Stimulated activated naive CD8-positive, alpha-beta T cell treated with anti-CD3 and anti-CD28 coated beads, Interleukin-15, Interleukin-2, amounts not matched to agents 100 U/mL and 50 U/mL, for 24 hours (primary cell): ENCODE measurements around the gene PIGZ.

Experiments
- ATAC-seq: fragments of 150-1000 bp; cut with Tn5 transposase; one replicate; pipeline ENCODE4 v1.10.0; 2021
- DNase-seq: peaks from one replicate; pipeline ENCODE4 v3.0.0; 2021

PIGZ gene, protein sequence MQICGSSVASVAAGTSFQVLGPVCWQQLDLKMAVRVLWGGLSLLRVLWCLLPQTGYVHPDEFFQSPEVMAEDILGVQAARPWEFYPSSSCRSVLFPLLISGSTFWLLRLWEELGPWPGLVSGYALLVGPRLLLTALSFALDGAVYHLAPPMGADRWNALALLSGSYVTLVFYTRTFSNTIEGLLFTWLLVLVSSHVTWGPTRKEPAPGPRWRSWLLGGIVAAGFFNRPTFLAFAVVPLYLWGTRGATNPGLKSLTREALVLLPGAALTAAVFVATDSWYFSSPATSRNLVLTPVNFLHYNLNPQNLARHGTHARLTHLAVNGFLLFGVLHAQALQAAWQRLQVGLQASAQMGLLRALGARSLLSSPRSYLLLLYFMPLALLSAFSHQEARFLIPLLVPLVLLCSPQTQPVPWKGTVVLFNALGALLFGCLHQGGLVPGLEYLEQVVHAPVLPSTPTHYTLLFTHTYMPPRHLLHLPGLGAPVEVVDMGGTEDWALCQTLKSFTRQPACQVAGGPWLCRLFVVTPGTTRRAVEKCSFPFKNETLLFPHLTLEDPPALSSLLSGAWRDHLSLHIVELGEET

DNA sequence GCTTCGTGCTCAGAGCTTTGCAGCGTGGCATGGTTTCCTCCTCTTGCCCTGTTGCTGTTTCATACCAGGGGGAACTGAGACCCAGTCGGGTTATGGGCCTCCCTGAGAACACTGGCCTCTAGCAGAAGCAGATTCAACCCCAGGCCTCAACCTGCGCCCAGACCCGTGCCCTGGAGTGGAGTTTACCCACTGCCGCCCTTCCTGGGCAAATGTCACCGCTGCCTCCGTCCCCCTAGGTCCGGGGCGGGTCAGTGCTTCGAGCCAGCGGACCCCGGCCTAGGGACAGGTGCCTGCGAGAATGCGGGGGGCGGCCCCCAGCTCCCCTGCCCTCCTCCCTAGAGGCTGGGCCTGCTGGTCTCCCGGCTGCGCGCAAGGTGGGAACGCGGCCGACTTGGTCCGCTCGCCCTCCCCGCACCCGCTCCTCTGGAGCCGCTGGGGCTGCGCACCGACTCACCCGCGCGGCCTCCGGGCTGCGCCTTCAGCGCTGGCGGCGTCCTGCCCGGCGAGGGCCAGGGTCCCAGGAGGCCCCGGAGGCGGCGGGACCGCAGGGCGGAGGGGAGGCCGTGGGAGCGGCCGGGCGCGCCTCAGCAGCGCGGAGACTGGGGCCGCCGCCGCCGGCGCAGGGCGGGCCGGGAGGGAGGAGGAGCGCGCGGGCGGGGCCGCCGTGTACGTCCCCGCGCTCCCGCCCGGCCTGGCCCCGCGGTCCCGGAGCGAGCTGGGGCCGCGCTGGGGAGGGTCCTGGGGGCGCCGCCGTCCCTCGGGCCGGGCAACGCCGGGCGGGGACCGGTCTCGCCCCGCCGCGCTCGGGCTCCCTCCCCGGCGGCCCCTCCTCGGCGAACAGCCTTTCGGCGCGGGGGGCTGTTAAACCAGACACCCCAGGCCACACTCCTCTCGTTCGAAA is at the start of gene PIGZ:
PIGZ (minus strand) TSS at position 601 of the 901 bp plus-strand sequence. CDS start 16,802 bp downstream, outside the sequence.
- ATAC-seq, result peak; percentile 67

GRCh38 chr3:197017003-197017402 is 48.4 kb upstream of the PIGZ start:
- no peak for DNase-seq
- ATAC-seq, result no peak

More for the DNA sequence above, at the start of gene PIGZ:
- DNase-seq, result peak; percentile 59

GRCh38 chr3:197015790-197016736 is 47.4 kb upstream of the PIGZ start:
- peak; percentile 38 for ATAC-seq

GRCh38 chr3:197014942-197015575 is 46.4 kb upstream of the PIGZ start:
- no peak for DNase-seq
- no peak for ATAC-seq

More at GRCh38 chr3:197015790-197016736, 47.4 kb upstream of the PIGZ start:
- no peak for DNase-seq

GRCh38 chr3:197014024-197014423 is 45.4 kb upstream of the PIGZ start:
- ATAC-seq (no peak), DNase-seq (no peak)

DNA sequence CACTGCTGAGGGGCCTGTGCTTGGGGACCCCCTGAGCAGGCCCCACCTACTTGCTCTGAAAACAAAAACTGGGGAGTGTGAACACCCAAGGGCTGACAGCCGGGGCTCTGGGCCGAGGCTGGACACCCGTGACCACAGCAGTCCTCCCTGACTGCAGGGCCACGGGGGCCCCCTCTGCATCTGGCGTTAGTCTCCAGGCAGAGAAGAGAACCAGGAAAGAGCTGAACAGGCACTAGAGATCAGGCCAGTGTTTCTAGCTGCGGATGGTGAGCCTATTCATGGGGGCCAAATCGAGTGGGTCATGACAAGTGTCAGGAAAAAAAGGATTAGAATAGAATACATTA is 43.9 kb upstream of the PIGZ start:
- DNase-seq (no peak), ATAC-seq (no peak)

- ATAC-seq, result no peak
- no peak for DNase-seq
Measured at GRCh38 chr3:197011780-197012539, 43.3 kb upstream of the PIGZ start.

GRCh38 chr3:197010556-197011351 is 42.1 kb upstream of the PIGZ start:
- ATAC-seq, result no peak
- no peak for DNase-seq

DNA sequence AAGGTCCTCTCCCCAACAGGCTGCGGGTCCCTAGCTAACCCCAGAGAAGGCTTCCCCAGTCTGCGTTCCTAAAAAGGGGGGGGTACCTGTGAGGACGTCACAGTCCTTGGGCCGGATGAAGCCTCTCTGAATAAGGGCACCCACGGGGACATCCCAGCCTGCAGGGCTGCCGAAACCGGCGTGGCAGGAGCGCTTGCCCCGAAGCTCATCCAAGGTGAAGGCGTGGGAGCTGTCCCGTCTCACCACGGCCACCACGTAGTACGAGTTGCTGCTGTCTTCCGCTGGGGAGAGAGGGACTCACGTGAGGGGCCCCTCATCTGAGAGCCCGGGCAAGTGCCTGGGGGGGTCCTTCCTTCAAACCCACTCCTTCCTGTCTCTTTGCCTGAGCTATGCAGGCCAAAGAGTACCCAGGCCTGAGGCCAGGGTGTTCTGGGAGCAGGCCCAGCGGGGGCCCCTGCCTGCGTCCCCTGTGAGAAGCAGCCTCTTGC is 40.9 kb upstream of the PIGZ start:
- no peak for ATAC-seq

GRCh38 chr3:197008436-197009209 is 40.0 kb upstream of the PIGZ start:
- ATAC-seq, result no peak
- DNase-seq, result no peak

More for the DNA sequence above, 40.9 kb upstream of the PIGZ start:
- no peak for DNase-seq

DNA sequence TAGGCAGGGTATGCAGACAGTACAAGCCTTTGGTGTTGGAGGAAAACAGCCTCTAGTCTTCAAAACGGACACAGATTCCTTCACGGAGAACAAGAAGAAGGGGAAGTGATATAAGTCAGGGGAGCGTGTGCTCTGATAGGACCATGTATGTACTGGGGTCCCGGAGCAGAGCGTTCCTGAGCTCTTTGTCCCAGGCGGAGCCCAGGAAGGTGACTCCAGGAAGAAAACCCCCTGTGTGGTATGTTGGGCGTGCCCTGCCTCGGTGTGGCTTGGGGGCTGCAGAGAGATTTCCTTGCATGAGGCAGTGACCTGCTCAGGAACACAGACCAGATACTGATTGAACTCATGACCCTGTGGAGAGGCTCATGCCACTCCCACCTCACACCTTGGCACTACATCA is 39.3 kb upstream of the PIGZ start:
- DNase-seq (no peak), ATAC-seq (no peak)

DNA sequence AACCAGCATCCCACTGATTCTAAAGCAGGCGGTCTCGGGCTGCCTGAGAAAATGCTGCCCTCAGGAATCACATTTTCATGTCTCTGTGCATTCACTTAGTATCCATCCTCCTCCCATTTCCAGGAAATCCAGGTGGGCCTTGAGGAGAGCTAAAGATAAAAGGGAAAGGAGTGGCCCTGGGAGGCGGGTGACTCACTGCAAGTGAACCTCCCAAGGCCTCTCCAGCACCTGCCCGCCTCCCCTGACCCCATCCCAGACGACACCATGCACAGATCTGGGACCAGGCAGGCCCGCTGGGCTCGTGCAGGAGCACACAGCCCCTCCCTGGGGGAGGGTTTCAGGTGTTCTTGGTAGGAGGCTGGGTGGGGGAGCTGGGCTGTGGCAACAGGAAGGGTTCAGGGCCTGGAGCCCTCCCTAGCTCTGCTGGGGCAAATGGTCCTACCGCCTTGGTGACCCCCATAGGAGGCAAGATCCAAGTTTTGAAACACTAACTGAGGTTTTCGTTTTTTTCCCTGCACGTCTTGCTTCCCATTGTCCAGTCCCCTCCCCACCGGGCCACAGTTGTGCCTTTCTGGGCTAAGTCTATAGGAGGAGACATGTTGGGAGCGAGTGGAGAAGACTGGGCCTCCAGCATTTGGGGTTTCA is 38.8 kb upstream of the PIGZ start:
- DNase-seq (no peak), ATAC-seq (no peak)

DNA sequence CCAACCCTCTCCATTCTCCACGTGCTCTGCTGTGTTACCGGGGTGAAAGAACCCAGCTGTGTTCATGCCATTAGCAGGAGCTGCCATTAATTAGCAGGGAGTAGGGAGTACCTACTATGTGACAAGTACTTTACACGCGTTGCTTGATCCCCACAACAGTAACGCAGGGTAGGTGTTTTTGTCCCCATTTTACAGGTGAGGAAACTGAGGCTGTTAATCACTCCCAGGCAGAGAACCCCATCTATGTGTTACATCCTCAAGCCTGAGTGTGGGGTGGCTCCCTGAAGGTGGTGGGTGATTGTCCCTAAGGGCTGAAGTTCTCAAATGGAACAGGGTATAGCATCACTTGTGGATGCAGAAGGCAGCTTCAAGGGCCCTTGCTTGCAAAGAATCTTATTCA is 38.2 kb upstream of the PIGZ start:
- DNase-seq (no peak), ATAC-seq (no peak)

DNA sequence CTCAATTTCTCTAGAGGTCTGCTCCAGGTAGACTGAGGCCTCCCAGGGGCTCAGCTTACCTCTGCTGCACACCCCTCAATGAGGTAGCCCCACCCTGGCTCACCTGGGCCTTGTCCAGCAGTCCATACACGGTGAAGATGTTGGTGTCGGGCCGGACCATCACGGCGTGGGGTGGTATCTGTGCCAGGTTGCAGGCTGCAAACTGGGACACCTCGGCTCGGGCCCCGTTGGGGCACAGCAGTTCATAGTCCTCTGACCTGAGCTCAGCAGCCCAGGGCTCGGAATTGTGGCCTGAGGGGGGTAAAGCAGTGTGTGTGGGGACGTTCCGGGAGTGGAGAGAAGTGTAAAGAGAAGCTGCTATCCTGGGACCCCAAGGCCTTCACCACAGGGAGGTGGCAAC is 37.8 kb upstream of the PIGZ start:
- DNase-seq, result no peak
- no peak for ATAC-seq

GRCh38 chr3:197003461-197004385 is 35.1 kb upstream of the PIGZ start:
- DNase-seq, result peak; percentile 25
- ATAC-seq, result peak; percentile 3

GRCh38 chr3:197002701-197003454 is 34.2 kb upstream of the PIGZ start:
- DNase-seq, result peak; percentile 87
- ATAC-seq, result peak; percentile 75
